K562 treated with DMSO at 1 percent for 24 hours (cell line): Measurements from ENCODE around the gene AFF2. TPM values are rescaled to one million over a fixed set of nuclear protein-coding genes. Genes with fewer than 3 reads are reported as not detected.

Source experiments
- total RNA-seq: library from RNA; unstranded; fragments of 300-600 nt; gene quantifications from 2 replicates; pipeline ENCODE4 v1.2.3, GENCODE V29; 2022; ENCODE audit warnings: low read depth; ENCODE audit not compliant: insufficient read depth

The AFF2 gene
- total RNA-seq = 0.20 and 0.22 TPM in 2 replicates

GRCh38 chrX:148500423-148501385, at the start of gene AFF2:
Gene AFF2 (plus strand): TSS chrX:148500617. CDS start chrX:148501098, 481 bp downstream.

